RWPE1 (cell line): ENCODE measurements around the gene TMTC1.

Experiments used
- CTCF ChIA-PET: fragments of 350-600 bp; sonication (Branson Sonifier 250); formaldehyde crosslinking; extraction: SDS; loops from one replicate; lab custom pipeline; 2021; lab: Yijun Ruan, JAX
- POLR2A ChIA-PET: fragments of 400-600 bp; formaldehyde crosslinking; extraction: SDS; loops from one replicate; lab custom pipeline; 2020; ENCODE audit warnings: antibody characterized with exemption; ENCODE audit not compliant: low non-redundant PET; lab: Yijun Ruan, JAX
- DNase-seq: peaks from one replicate; pipeline ENCODE4 v3.0.0; 2012; ENCODE audit warnings: low spot score
- H3K27ac ChIP-seq: fragments of 450-650 bp; 2 replicates; pipeline ENCODE4 v1.5.1; 2017
- TF ChIP-seq, protein P1 (sequence below): fragments of 450-650 bp; conservative IDR thresholded peaks from 2 replicates; pipeline ENCODE4 v1.5.1; 2017; ENCODE audit warnings: low read depth, mild to moderate bottlenecking

The TMTC1 gene

DNA sequence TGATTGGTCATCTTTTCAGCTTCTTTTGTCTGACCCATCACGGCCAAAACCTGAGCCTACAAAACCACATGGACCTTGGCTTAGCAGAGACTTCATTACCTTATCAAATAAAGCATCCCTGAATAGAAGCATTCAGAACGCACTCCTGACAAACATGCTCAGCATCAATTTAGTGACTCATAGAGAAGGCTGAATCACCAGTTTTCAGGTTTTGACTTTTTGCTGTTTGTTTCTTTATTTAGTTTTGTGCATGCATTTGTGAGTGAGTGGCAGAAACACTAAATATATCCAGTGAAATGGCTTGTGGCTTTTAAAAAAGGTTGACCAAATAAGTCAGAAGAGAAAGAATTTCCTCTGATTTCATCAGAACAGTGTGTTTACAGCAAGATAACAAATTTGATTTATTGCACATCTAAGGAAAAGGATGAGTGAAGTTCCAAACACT lies 267.3 kb downstream of the TMTC1 start:
- TF ChIP-seq, protein P1, sequence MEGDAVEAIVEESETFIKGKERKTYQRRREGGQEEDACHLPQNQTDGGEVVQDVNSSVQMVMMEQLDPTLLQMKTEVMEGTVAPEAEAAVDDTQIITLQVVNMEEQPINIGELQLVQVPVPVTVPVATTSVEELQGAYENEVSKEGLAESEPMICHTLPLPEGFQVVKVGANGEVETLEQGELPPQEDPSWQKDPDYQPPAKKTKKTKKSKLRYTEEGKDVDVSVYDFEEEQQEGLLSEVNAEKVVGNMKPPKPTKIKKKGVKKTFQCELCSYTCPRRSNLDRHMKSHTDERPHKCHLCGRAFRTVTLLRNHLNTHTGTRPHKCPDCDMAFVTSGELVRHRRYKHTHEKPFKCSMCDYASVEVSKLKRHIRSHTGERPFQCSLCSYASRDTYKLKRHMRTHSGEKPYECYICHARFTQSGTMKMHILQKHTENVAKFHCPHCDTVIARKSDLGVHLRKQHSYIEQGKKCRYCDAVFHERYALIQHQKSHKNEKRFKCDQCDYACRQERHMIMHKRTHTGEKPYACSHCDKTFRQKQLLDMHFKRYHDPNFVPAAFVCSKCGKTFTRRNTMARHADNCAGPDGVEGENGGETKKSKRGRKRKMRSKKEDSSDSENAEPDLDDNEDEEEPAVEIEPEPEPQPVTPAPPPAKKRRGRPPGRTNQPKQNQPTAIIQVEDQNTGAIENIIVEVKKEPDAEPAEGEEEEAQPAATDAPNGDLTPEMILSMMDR, result no peak
- POLR2A ChIA-PET, result no interaction called here
- CTCF ChIA-PET, result interaction anchor here (0.6 kb wide), 1 partner anchor 17 kb away, joined by 4 read pairs; no protein-coding TSS in a partner anchor
- no peak overlapping the region for H3K27ac ChIP-seq
- DNase-seq, result no peak

DNA sequence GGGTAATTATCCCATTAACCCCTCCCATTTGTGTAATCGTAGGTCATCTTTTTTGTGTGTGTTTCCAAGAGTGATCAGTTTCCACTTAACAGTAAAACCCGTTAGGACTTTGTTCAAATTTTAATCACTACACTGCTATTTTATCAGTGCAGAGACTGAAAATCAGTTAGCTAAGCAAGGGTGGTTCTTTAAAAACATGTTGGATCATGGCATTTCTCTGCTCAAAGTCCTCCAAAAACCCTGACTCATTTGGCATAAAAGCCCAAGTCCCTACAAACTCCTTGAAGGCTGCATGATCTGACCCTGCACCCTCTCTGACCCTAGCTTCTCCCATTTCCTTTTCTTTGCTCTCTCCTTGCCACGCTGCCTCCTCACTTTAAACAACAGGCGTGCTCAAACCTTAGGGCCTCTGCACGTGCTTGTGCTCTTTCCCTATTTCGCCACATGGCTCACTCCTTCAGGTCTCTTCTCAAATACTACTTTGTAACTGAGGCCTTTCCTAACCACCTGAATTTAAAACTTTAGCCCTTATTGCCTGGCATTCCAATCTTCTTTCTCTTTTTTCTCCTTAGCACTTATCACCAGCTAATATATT lies 273.1 kb downstream of the TMTC1 start:
- ChIA-PET POLR2A (no interaction called here), CTCF (interaction anchor here (0.6 to 0.7 kb wide), 3 partner anchors 11 to 473 kb away, joined by 3 read pairs; no protein-coding TSS in a partner anchor)
- DNase-seq, result no peak

DNA sequence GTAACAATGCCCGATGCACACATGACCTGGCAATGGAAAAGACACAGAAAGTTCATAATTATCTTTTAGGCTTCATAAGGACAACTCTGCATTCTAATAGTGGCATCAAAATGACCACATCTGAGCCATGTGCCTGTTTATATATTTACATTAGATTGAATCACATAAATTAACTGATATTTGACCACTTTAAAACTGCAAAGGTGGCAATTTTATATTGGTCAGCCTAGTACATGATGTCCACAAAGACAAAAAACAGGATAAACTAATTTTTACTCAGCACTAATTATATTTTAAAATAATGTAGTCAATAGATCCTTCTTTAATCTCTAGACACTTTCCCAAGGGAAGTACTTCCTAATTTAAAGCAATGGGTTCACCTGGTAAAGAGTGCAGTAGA lies 274.2 kb downstream of the TMTC1 start:
- H3K27ac ChIP-seq, result no peak overlapping the region
- ChIA-PET CTCF (no interaction called here), POLR2A (no interaction called here)
- no peak for DNase-seq
- TF ChIP-seq, protein P1, result no peak

More for the DNA sequence above, 273.1 kb downstream of the TMTC1 start:
- H3K27ac ChIP-seq, result no peak overlapping the region
- TF ChIP-seq, protein P1, result no peak

DNA sequence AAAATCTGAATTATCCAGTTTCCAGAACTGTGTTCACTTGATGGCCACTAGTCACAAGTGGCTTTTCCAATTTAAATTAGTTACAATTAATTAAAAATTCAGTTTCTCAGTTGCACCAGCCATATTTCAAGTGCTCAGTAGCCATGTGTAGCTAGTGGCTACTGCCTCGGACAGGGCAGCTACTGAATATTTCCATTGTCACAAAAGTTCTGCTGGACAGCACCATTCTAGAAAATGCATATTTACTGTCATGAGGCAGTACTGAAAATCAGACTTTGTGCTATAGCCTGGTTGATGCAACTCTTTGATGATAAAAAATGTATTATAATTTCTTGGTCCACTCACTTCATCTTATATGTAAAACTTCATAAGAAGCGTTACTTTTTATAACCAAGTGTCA lies 274.8 kb downstream of the TMTC1 start:
- CTCF ChIA-PET, result no interaction called here
- H3K27ac ChIP-seq, result no peak overlapping the region
- POLR2A ChIA-PET, result no interaction called here
- TF ChIP-seq, protein P1, result no peak
- DNase-seq, result no peak

DNA sequence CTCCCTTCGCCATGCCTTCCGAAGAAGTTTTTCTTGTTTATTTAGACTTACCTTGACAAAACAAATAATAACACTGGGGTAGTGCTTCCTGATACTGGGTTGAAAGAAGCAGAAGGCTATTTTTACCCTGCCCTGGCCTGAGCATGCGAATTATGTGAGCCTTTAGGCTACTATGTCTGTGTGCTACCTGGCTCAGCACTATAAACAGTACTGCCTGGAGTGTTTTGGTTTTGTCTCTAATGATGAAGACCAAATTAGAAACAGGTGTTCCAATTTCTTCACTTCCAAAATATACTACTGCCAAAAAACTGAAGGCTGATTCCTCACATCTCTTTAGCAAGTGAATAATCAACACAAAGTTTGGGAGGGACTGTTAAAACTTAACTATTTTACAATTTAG lies 278.6 kb downstream of the TMTC1 start:
- POLR2A ChIA-PET, result no interaction called here
- TF ChIP-seq, protein P1, result no peak
- no peak overlapping the region for H3K27ac ChIP-seq
- CTCF ChIA-PET, result no interaction called here
- no peak for DNase-seq

DNA sequence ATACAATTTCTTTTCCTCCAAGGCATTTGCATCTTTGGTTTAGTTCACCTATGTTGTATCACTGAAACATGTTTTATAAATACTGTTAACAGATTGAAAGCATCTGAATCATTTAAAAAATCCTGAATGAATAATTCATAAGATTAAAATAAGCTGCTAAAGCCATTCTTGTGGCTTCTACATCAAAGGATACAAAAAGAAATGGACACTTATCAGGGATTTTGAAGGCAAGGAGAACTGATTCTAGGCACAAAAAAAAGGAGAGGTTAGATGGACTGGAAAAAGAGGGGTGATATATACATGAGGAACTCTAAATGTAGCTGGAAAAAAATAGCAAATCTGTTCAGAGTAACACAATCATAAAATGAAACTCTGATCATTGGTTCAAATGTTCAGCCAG lies 280.5 kb downstream of the TMTC1 start:
- no peak for DNase-seq
- H3K27ac ChIP-seq, result no peak overlapping the region
- TF ChIP-seq, protein P1, result no peak
- ChIA-PET CTCF (interaction anchor here (0.6 kb wide), 1 partner anchor 1290 kb away, joined by 3 read pairs; no protein-coding TSS in a partner anchor), POLR2A (no interaction called here)
